HPDE6-E6E7 (cell line): ENCODE data around the gene RIPK4.
"Not testable (repeated sequence)": the region's sequence is repeated elsewhere in the genome, so short reads cannot be mapped to it uniquely, and the experiment has no call there.

Source experiments
- DNase-seq: peaks from one replicate; pipeline ENCODE4 v3.0.0; 2011; ENCODE audit warnings: missing footprints; ENCODE audit errors: extremely low spot score

Gene RIPK4

GRCh38 chr21:41737651-41738324 is 29.1 kb downstream of the RIPK4 start:
- DNase-seq, result no peak

- DNase-seq, result no peak
Observed at GRCh38 chr21:41736423-41736822, 30.4 kb downstream of the RIPK4 start.

- DNase-seq, result no peak
Observed at GRCh38 chr21:41733951-41734689, 32.7 kb downstream of the RIPK4 start.

DNA sequence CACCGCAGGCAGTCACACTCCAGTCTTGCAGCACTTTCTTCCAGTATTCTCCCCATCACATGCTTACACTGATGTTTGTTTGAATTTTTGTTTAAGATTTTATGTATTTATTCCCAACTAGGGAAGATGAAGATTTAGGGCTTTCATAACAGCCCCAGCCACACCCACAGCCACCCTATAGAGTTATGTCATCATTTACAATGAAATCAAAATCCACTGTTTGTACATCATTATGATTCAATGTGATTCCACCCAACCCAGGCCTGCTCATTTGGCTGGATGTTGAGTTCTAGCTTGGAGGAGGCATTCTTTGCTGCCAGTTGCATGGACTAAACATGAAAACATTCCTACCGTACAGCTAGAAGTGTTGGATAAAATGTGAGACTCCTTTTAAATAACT is 35.8 kb downstream of the RIPK4 start:
- DNase-seq, result no peak

GRCh38 chr21:41730367-41730765 is 36.5 kb downstream of the RIPK4 start:
- DNase-seq, result no peak

- no peak for DNase-seq
Observed at GRCh38 chr21:41729701-41730366, 37.0 kb downstream of the RIPK4 start.

- no peak for DNase-seq
Observed at GRCh38 chr21:41727784-41728763, 38.8 kb downstream of the RIPK4 start.

DNA sequence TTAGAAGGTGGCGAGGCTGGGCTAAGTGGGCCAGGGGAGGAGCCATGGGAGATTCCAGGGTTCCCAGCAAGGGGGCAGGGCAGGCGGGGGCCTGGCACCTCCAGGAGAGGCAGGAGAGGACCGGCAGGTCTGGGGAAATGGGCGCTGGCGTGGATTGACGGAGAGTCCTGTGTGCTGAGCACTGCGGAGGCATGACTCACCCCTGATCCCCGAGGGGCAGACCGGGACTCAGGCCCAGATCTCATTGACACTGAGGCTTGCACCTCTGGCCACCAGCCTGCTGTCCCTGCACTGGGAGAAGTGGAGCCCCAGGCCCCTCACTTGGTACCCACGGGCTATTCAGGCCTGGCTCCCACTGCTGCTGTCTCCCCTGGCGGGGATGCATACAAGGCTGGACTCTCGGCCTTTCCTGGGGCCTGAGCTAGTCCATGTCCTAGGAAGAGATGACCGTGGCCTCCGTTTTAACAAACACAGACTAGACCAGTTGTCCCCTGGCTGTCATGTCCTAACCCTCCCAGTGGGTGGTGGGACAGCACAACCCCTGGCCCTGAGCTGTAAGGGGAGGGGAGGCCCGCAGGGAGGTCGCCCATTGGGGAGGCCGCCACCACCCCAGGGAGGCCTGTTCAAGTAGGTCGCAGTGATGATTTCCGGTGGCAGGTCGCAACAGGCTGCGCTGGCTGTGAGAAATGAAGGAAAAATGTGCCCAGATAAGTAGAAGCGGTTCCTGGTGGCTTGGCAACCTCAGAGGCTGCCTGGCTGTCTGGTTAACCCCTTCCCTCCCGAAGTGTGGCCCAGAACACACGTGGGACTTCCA is 39.7 kb downstream of the RIPK4 start:
- peak; percentile 84 for DNase-seq

DNA sequence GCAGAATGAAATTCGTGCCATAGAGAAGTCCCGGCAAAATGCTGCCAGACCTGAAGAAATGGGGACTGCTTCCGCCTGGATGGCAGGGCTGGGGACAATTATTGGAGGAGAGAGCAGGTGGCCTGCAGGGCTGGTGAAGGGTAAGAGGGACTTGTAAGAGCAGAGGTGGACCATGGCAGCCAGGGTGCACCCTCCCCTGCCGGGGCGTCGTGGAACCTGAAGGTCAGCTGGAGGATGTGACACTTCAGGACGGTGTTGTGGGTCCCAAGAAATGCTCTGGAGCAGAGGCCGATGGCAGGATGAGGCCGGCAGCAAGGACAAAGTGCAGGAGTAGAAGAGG is 40.3 kb downstream of the RIPK4 start:
- DNase-seq, result no peak

DNA sequence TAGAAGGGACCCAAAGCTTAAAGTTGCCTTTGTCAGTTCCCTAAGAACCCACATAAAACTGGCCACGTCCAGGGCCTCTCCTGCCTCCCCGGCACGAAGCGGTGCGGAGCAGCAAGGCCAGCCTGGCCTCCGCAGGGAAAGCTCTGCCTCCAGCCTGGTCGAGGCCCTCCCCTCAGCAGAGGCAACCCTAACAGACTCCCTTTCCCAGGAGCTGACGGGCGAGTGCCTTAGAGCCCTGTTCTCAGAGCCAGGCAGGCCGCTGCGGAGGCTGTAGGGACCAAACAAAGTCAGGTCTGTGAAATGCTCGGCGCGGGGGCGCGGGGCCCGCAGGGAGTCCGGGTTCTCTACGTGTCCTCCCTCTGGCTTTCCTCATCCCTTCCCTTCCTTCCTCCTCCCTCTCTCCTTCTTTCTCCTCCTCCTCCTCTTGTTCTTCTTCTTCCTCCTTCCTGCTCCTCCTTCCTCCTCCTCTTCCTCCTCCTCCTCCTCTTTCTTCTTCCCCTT is 40.7 kb downstream of the RIPK4 start:
- no peak for DNase-seq

DNA sequence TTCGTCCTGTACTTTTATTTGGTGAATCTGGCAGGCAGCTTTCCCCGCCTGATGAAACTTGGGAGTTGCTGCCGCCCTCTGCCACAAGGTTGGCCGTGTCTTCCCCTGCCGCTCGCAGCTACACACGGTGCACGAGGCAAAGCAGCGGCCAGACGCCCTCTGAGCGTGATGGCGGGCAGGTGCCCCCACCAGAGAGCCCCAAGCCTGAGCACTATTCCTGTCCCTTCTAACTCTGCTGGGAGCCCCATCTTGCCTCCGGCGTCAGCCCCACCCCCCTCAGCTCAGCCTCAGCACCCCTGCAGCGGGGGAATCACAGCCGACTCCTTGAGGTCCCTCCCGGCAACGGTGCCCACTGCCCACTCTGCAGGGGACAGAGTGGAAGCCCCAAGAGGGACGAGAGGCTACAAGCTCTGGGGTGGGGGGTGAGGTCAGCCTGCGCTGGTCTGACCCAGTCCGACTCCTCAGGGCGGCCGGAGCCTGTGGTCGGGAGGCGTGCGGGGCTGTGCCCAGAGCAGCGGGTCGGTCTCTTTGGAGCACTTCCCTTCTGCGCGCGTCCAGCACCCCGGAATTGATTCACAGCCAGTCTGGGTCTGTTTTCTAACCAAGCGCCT is 41.3 kb downstream of the RIPK4 start:
- no peak for DNase-seq

DNA sequence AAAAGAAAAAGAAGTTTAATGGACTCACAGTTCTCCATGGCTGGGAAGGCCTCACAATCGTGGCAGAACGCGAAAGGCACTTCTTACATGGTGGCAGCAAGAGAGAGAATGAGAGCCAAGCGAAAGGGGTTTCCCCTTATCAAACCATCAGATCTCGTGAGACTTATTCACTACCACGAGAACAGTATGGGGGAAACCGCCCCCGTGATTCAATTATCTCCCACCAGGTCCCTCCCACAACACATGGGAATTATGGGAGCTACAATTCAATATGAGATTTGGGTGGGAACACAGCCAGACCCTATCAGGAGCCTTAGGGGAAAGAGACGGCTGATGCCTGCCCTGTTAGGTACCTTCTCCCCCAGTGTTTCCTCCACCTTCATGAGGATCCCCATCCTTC is 43.0 kb downstream of the RIPK4 start:
- not testable (repeated sequence) for DNase-seq

GRCh38 chr21:41722052-41723018 is 44.5 kb downstream of the RIPK4 start:
- no peak for DNase-seq

GRCh38 chr21:41720250-41720649 is 46.6 kb downstream of the RIPK4 start:
- no peak for DNase-seq

DNA sequence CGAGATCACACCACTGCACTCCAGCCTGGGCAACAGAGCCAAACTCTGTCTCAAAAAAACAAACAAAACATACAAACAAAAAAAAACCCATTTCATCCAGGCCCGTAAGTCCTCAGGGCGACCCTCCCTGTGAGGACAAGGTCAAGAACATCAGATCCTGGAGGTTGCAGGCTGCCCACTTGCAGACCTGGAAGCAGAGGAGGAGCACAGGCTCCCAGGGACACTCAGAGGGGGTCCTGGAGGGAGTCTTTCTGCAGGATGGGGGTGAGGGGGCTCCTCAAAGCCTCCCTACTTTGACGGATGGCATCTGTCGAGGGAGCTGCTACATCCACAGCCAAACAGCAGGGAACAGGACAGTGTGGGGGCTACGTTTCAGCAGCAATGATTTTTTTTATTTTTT is 47.2 kb downstream of the RIPK4 start:
- DNase-seq, result no peak

GRCh38 chr21:41717573-41718330 is 49.1 kb downstream of the RIPK4 start:
- no peak for DNase-seq

GRCh38 chr21:41716751-41717150 is 50.1 kb downstream of the RIPK4 start:
- no peak for DNase-seq

GRCh38 chr21:41715649-41716281 is 51.1 kb downstream of the RIPK4 start:
- peak; percentile 82 for DNase-seq
